WERI-Rb-1 (cell line): ENCODE results near the gene SLC26A8.

Source experiments
- DNase-seq: peaks from one replicate; pipeline ENCODE4 v3.0.0-alpha.2; 2020
- H3K27ac ChIP-seq: fragments of 250-450 bp; sonication (Bioruptor Pico); 2 replicates; pipeline ENCODE4 v1.5.1; 2020; ENCODE audit warnings: mild to moderate bottlenecking, moderate library complexity
- H3K27me3 ChIP-seq: fragments of 250-450 bp; sonication (Bioruptor Pico); 2 replicates; pipeline ENCODE4 v1.5.1; 2021; ENCODE audit warnings: mild to moderate bottlenecking, low read depth, moderate library complexity; ENCODE audit not compliant: insufficient read depth, severe bottlenecking
- H3K36me3 ChIP-seq: fragments of 250-450 bp; sonication (Bioruptor Pico); 2 replicates; pipeline ENCODE4 v1.5.1; 2020; ENCODE audit warnings: mild to moderate bottlenecking, moderate library complexity
- H3K4me3 ChIP-seq: 2 replicates; pipeline ENCODE4 v1.5.1; 2011; ENCODE audit warnings: low read depth, mild to moderate bottlenecking, control low read depth, low read length
- H3K9me3 ChIP-seq: fragments of 250-450 bp; sonication (Bioruptor Pico); 2 replicates; pipeline ENCODE4 v1.5.1; 2021; ENCODE audit warnings: mild to moderate bottlenecking, moderate library complexity; ENCODE audit not compliant: severe bottlenecking
- CTCF ChIP-seq: IDR thresholded peaks from 2 replicates; pipeline ENCODE4 v1.5.1; 2011; ENCODE audit warnings: low read depth, mild to moderate bottlenecking, control low read depth, inconsistent platforms, low read length

The SLC26A8 gene

DNA sequence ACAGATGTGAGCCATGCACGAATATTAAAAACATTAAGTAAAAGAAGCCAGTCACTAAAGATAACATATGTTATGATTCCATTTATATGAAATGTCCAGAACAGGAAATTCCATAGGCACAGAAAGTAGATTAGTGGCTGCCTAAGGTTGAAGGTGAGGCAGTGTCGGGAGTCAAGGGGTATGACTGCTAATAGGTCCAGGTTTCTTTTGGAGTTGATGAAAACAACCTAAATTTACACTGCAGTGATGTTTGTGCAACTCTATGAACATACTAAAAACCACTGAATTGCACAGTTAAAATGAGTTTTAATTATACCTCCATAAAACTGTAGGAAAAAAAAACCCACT lies 118.0 kb downstream of the SLC26A8 start:
- H3K4me3 ChIP-seq, result no peak overlapping the region
- peak overlapping the region; percentile 40 for H3K27ac ChIP-seq
- H3K27me3 ChIP-seq, result no peaks in the 10 kb centered on the region
- no peak for TF ChIP-seq CTCF
- H3K36me3 ChIP-seq, result peaks cover 70% of the 10 kb centered on the region
- peaks cover 29% of the 10 kb centered on the region for H3K9me3 ChIP-seq
- no peak for DNase-seq

- Histone ChIP-seq H3K27ac (peak overlapping the region; percentile 40), H3K36me3 (peaks cover 70% of the 10 kb centered on the region)
- TF ChIP-seq CTCF, result no peak
These were observed 118.5 kb downstream of the SLC26A8 start for GRCh38 chr6:35905841-35906498.

GRCh38 chr6:35905141-35905785 lies 119.2 kb downstream of the SLC26A8 start:
- no peak for DNase-seq
- TF ChIP-seq CTCF, result no peak
- peak overlapping the region; percentile 25 for H3K27ac ChIP-seq
- H3K9me3 ChIP-seq, result peaks cover 17% of the 10 kb centered on the region
- H3K4me3 ChIP-seq, result no peak overlapping the region
- H3K36me3 ChIP-seq, result peaks cover 70% of the 10 kb centered on the region
- H3K27me3 ChIP-seq, result no peaks in the 10 kb centered on the region

More at GRCh38 chr6:35905841-35906498, 118.5 kb downstream of the SLC26A8 start:
- H3K9me3 ChIP-seq, result peaks cover 24% of the 10 kb centered on the region
- no peak overlapping the region for H3K4me3 ChIP-seq
- DNase-seq, result peak; percentile 71
- H3K27me3 ChIP-seq, result no peaks in the 10 kb centered on the region

DNA sequence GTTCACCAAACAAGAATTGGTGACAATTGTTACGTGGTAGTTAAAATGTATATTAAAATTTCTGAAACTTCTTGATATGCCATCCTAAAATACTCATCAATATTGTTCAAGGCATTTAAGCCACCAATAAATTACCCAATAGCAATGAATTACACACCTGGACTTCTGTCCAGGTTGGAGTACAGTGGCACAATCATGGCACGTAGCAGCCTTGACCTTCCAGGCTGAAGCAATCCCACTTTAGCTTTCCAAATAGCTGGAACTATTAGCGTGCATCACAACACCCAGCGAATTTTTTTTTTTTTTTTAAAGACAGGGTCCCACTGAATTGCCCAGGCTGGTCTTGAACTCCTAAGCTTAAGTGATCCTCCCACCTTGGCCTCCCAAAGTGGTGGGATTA lies 120.8 kb downstream of the SLC26A8 start:
- H3K4me3 ChIP-seq, result no peak overlapping the region
- DNase-seq, result no peak
- H3K27me3 ChIP-seq, result no peaks in the 10 kb centered on the region
- H3K9me3 ChIP-seq, result peaks cover 2% of the 10 kb centered on the region
- TF ChIP-seq CTCF, result no peak
- H3K27ac ChIP-seq, result no peak overlapping the region
- peaks cover 67% of the 10 kb centered on the region for H3K36me3 ChIP-seq

GRCh38 chr6:35900448-35900847 lies 124.0 kb downstream of the SLC26A8 start:
- H3K36me3 ChIP-seq, result peaks cover 75% of the 10 kb centered on the region
- no peaks in the 10 kb centered on the region for H3K27me3 ChIP-seq
- no peak overlapping the region for H3K4me3 ChIP-seq
- DNase-seq, result no peak
- TF ChIP-seq CTCF, result no peak
- no peak overlapping the region for H3K27ac ChIP-seq
- no peaks in the 10 kb centered on the region for H3K9me3 ChIP-seq
